ENCODE measurements around the gene CIP2A.

CIP2A gene

GRCh38 chr3:108555966-108556581 lies 33.2 kb downstream of the CIP2A start:
- no peak for DNase-seq

GRCh38 chr3:108554913-108555571 lies 34.2 kb downstream of the CIP2A start:
- DNase-seq = no peak

GRCh38 chr3:108554229-108554628 lies 35.0 kb downstream of the CIP2A start:
- DNase-seq = no peak

GRCh38 chr3:108552267-108553159 lies 36.7 kb downstream of the CIP2A start:
- peak in 1 of 2 donors; percentile 74 for DNase-seq

GRCh38 chr3:108548886-108549285 lies 40.4 kb downstream of the CIP2A start:
- DNase-seq = no peak

- DNase-seq = no peak
These were observed 40.9 kb downstream of the CIP2A start for GRCh38 chr3:108548304-108548703.

- no peak for DNase-seq
These were observed 42.5 kb downstream of the CIP2A start for GRCh38 chr3:108546692-108547091.

GRCh38 chr3:108546247-108546646 lies 43.0 kb downstream of the CIP2A start:
- no peak for DNase-seq

- no peak for DNase-seq
These were observed 51.2 kb downstream of the CIP2A start for GRCh38 chr3:108538083-108538482.

GRCh38 chr3:108528459-108529252 lies 60.6 kb downstream of the CIP2A start:
- no peak for DNase-seq

GRCh38 chr3:108527817-108528216 lies 61.4 kb downstream of the CIP2A start:
- DNase-seq = no peak

- no peak for DNase-seq
These were observed 62.1 kb downstream of the CIP2A start for GRCh38 chr3:108527109-108527508.

GRCh38 chr3:108525971-108526370 lies 63.3 kb downstream of the CIP2A start:
- no peak for DNase-seq

- DNase-seq = no peak
These were observed 64.0 kb downstream of the CIP2A start for GRCh38 chr3:108525256-108525655.

- no peak for DNase-seq
These were observed 64.7 kb downstream of the CIP2A start for GRCh38 chr3:108524537-108524936.

GRCh38 chr3:108518895-108519294 lies 70.3 kb downstream of the CIP2A start:
- no peak for DNase-seq

GRCh38 chr3:108516881-108517280 lies 72.4 kb downstream of the CIP2A start:
- DNase-seq = no peak

GRCh38 chr3:108513961-108514360 lies 75.3 kb downstream of the CIP2A start:
- DNase-seq = no peak

- DNase-seq = no peak
These were observed 76.6 kb downstream of the CIP2A start for GRCh38 chr3:108512671-108513070.

GRCh38 chr3:108511490-108511889 lies 77.7 kb downstream of the CIP2A start:
- no peak for DNase-seq

GRCh38 chr3:108511055-108511454 lies 78.2 kb downstream of the CIP2A start:
- DNase-seq = no peak

- no peak for DNase-seq
These were observed 78.7 kb downstream of the CIP2A start, which contains the start of gene MYH15 for GRCh38 chr3:108510496-108510895. Gene MYH15, minus strand, starts transcription at chr3:108510596. Its CDS starts 66 bp downstream, at chr3:108510530.

GRCh38 chr3:108509871-108510270 lies 79.4 kb downstream of the CIP2A start:
- no peak for DNase-seq

All from hippocampal formation (tissue), 2 donors.